Measurements from ENCODE around the gene SDK2.

Gene SDK2

DNA sequence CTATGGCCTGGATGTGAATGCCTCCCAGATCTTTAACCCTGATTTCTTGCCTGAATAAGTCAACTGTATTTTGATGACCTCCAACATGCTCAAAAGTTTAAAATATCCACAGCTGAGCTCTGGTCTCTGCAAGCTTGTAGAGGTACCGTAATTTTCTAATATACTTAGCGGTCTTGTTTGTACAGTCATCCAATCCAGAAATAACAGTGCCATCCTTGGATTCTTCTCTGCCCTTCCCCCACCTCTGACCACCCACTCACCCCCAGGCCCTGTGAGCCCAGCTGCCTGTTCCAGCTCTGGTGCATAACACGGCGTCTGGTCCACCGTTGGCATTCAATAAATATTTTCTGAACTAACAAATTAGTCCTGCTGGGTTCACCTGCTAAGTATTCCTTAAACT lies 113.1 kb downstream of the SDK2 start:
- DNase-seq = no peak

- no peak for DNase-seq
These were observed 115.6 kb downstream of the SDK2 start for GRCh38 chr17:73528679-73529078.

DNA sequence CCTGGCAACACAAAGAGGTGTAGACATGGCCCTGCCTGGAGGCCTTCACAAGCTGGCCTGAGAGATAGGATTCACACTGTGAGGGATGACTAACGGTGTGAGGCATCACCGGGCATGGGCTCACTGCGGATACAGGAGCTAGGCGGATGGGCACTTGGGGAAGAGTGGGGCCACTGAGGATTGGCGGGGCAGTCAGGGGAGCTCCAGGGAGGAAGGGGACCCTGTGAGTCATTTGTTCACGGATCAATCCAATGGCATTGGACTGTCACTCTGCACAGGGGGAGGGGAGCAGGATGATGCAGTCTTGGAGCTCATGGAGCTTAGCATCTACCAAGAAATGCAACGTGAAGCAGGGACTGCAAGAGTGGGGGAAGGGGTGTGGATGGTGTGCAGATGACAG lies 117.3 kb downstream of the SDK2 start:
- no peak for DNase-seq

GRCh38 chr17:73524941-73525679 lies 119.1 kb downstream of the SDK2 start:
- no peak for DNase-seq

- no peak for DNase-seq
These were observed 121.5 kb downstream of the SDK2 start for GRCh38 chr17:73522696-73523095.

DNA sequence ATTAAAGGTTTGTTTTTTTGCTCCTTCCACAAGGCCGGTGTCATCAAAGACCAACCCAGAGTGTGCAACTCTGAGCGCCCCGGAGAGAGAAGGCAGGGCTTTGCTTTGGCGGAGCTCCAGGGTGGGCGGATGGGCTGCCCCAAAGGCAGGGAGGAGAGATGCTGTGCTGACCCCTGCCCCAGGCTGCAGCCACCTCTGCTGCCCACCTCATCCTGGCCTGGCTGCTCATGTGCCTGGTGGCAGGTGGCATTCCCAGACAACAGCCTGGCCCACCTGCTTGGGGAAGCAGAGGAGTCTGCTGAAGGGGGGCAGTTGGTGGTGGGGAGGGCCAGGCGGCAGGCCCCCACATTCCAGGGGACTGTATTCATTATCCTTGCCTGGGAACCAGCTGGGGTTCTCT lies 122.1 kb downstream of the SDK2 start:
- no peak for DNase-seq

GRCh38 chr17:73521376-73521775 lies 122.9 kb downstream of the SDK2 start:
- no peak for DNase-seq

- no peak for DNase-seq
These were observed 123.9 kb downstream of the SDK2 start for GRCh38 chr17:73520369-73520761.

DNA sequence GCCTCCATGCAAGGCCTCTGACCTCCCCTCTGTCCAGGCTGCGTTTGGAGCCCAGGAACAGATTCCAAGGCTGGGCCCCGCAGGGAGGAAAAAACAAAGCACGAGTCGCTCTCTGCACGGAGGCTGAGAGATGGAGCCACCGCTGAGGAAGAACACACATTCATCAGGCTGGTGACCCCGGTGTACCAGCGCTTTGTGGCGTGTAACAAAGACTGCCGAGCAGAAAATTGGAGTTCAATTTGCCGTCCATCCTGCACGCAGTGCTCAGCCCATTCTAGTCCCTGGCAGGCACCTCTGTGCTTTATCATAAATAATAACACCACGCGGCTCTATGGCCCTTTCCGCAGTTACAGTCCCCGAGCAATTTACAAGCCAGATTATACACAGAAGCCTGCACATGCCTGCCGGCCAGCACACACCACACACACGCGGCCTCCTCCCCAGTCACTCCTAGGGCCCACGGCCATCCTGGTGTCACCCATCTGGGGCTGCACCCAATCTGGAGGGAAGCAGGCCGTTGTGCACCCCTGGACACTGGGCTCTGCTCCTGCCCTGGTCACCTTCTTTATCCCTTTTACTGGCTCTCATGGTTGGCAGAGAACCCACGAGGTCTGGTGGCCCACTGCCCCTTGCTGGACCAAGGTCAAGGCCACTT lies 124.4 kb downstream of the SDK2 start:
- DNase-seq = no peak

GRCh38 chr17:73519011-73519410 lies 125.2 kb downstream of the SDK2 start:
- no peak for DNase-seq

GRCh38 chr17:73516431-73516830 lies 127.8 kb downstream of the SDK2 start:
- no peak for DNase-seq

GRCh38 chr17:73514146-73514863 lies 129.9 kb downstream of the SDK2 start:
- no peak for DNase-seq

GRCh38 chr17:73513426-73513825 lies 130.8 kb downstream of the SDK2 start:
- no peak for DNase-seq

- DNase-seq = no peak
These were observed 132.5 kb downstream of the SDK2 start for GRCh38 chr17:73511719-73512115.

DNA sequence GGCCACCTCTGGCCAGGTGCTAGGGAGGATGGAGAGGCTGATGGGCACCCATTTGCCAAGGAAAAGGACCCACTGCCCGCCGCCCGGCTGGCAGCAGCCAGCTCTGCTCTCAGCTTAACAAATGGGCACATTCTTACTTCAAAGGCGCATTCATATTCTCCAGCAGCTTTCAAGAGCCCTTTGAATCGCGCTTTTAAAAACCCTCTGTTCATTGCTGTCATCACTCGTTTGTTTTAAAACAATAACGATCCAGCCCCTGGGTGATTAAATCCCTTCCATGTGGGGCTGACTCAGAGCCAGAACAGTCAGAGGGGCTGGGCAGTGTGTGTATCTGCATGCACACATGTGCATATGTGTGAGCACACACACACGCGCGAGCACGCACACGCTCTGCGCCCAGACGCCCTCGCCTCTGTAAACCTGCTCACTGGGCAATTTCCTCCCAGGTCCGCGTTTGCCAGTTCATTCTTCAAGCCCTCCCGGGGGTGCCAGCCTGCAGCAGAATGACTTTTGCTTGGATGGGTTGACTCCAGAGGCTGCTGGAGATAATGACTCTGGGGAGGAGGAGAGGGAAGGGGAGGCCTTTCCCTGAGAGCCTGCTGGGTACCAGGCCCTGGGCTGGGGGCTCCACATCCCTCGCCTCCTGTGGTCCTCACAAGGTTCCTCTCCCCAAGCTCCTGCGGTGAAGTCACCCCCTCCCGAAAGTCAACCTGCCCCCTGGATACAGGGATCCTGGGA lies 133.1 kb downstream of the SDK2 start:
- DNase-seq = no peak

- no peak for DNase-seq
These were observed 135.2 kb downstream of the SDK2 start for GRCh38 chr17:73508931-73509605.

DNA sequence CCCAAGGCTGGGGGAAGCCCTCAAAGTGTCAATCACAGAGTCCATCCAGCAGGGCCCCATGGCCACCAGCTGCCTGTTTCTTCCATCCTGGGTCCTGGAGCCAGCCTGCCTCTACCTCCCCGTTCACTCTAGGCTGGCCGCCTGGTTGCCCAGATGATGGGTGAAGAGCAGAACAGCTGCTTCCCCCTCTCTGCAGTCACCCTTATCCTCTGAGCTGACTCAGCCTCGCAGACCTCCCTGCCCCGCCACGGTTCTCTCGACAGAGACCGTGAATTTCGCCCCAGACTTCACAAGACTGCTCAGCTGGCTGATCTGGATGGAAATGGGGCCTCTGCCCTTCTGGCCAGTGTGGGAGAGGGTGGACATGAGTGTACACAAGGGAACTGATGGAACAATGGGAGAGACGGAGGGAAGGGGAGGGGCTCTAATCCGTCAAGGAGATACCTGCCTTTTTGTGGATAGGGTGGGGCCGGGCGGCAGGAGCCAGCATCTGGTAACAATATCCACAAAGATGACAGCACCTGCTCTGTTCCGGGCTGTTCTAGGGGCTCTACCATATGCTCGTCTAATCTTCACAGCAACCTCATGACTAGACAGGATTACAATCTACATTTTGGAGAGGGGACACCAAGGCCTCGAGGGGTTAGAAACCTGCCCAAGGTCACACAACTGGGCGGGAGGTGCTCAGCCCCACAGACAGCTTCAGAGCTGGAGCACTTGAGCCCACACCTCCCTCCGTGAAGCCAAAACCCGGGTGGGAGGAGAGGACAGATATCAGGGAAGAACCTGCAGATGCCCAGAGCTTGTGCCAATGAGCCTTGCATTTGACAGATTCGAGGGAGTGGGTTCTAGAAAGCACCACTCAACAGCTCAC lies 136.0 kb downstream of the SDK2 start:
- no peak for DNase-seq

- no peak for DNase-seq
These were observed 137.5 kb downstream of the SDK2 start for GRCh38 chr17:73506470-73507435.

DNA sequence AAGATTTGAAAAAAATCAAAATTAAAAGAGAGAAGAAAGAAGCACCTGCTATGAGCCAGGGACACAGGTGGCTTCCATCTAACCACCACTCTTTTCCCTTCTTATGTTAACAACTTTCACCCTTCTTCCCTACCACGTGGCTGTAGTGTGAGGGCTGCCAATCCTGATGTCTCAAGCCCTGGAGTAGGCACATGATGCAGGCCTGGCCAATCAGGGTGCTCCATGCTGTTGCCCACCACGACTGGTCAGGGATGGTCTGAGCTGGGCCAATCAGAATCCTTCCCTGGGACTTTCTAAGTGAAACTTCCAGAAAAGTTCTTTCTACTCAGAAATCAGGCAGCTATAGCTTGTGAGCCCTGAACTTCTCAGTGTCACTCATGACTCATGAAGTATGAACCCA lies 140.7 kb downstream of the SDK2 start:
- no peak for DNase-seq

GRCh38 chr17:73500414-73500999 lies 143.7 kb downstream of the SDK2 start:
- DNase-seq = no peak

Data from fibroblast of skin of right biceps (primary cell).